Activated CD8-positive, alpha-beta memory T cell treated with anti-CD3 and anti-CD28 coated beads for 48 hours (primary cell): ENCODE measurements around the gene IER5.

ENCODE experiments used
- DNase-seq, 3 experiments: peaks; one replicate each; pipeline ENCODE4 v3.0.0-alpha.2; 2020; ENCODE audit warnings: low read depth in 2 of 3, low spot score in 2 of 3

IER5 gene

GRCh38 chr1:181133441-181133951, 45.0 kb downstream of the IER5 start:
- no peak for DNase-seq

DNA sequence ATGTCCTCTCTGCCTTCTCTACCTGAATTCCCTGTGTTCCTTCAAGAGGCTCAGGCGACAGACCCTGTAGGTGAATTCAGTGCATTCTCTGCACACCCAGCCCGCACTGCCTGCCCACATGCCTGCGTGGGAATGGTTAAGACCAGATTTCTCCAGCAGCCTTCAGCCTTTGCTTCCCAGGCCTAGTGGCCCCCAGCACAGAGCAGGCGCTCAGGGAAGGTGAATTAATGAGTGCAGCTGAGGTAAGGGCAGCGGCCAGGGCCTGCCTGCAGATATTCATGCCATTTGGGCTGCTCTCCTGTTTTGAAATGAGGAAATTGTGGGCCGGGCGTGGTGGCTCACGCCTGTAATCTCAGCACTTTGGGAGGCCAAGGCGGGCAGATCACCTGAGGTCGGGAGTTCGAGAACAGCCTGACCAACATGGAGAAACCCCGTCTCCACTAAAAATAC, 45.5 kb downstream of the IER5 start:
- no peak for DNase-seq

- no peak for DNase-seq
Measured at GRCh38 chr1:181134543-181135436, 46.3 kb downstream of the IER5 start.

DNA sequence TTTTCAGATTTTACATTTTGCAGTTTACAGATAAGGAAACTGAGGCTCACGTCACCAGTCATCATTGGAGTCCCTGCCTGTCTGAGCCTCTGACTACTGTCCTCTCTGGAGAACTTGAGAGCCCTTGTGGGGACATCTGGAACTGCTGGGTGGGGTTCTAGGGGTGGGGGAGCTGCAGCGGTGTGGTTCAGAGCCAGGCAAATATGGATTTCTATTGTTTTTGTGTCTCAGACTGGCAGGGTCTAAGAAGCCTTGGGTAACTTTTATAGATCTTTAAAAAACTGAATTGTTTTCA, 46.9 kb downstream of the IER5 start:
- no peak for DNase-seq

DNA sequence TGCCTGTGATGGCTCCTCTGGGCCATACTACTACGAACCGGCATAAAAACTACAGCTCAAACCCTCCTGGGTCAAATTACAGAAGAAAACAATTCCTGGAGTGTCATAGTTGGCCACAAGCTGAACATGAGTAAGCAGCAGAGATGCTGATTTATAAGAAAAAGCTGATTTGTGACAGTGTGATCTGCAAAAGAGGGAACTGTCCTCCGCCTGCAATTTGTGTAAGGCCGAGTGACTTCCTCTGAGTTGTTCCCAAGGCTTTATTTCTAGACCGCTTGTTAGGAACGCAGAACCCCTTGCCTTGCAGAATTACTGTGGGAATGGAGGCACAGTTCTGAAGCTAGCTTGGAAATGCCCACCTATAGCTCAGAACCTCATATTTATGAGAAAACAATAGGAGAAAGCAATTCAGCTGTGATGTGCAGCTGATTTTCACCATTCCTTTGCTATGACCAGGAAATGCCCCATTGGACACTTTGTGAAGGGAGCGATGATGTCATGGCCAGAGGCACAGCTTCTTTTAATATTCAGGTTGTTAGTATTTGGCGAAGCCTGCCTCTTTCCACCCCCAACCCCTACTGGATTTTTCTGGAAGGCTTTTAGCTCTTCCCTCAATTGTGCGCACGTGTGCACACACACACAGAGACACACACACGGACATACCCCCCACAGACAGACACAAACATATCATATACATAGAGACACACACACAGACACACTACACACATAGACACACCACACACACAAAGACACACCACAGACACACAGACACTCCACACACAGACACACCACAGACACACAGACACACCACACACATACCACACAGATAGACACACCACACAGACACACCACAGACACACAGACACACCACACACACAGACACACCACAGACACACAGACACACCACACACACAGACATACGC, 47.6 kb downstream of the IER5 start:
- no peak for DNase-seq

GRCh38 chr1:181136738-181137122, 48.2 kb downstream of the IER5 start:
- DNase-seq: no peak

- DNase-seq: no peak
Measured at GRCh38 chr1:181137217-181137743, 48.8 kb downstream of the IER5 start.

- no peak for DNase-seq
Measured at GRCh38 chr1:181139631-181140061, 51.1 kb downstream of the IER5 start.

DNA sequence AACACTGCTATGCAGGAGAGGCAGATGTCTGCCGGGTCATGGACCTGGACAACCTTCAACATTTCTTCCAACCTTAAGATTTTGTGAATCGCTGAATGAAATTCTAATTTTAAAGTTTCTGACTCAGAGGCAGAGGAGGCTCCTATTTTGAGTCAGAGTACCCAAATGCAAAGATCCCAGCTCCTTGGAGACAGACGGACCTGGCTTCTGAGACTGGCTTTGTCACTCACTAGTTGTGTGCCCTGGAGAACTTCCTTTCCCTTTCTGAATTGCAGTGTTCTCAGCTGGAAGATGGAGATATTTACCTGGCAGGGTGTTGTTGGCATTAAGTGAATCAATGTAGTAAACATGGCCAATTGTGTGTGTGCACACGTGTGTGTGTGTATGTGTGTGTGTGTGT, 51.9 kb downstream of the IER5 start:
- no peak for DNase-seq

GRCh38 chr1:181140891-181141290, 52.4 kb downstream of the IER5 start:
- no peak for DNase-seq

DNA sequence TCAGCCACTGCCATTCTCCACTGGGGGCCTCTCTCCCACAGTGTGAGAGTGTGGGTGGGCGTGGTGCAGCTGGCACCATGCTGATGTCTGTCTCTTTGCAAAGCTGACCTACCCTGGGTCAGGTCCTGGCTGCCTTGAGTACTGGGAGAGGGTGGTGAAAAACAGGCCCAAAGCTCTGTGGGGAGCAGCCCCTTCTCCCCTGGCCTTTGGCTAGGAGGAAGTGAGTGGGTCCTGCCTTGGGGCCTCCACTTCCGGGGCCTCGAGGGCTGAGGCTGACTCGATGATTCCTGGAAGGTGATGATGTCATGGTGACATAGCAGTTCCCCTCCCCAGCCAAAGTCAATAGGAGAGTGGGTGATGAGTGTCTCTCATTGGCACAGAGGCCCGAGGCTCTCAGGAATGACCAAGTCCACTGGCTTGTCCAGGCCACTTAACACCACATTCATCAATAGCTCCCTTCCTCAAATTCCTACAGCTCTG, 53.0 kb downstream of the IER5 start:
- DNase-seq: peak in 2 of 3 experiments; percentile 53 to 54
